Mesendoderm (in vitro differentiated cells): ENCODE measurements around the gene FAM3D.
A peak's percentile ranks its signal among the peaks of the same experiment; 100 is the strongest.

Source experiments
- DNase-seq: peaks from one replicate; pipeline ENCODE4 v3.0.0; 2013
- H2AK5ac ChIP-seq: 2 replicates; pipeline ENCODE4 v1.6.1; 2013; ENCODE audit warnings: low read length, inconsistent platforms
- H2BK120ac ChIP-seq: 2 replicates; pipeline ENCODE4 v1.6.1; 2013; ENCODE audit warnings: low read depth, mild to moderate bottlenecking, low read length, moderate library complexity, mixed read lengths
- H2BK15ac ChIP-seq: replicated peaks from 2 replicates; pipeline ENCODE4 v1.6.1; 2013; ENCODE audit warnings: low read depth, mild to moderate bottlenecking, moderate library complexity
- H2BK5ac ChIP-seq: 2 replicates; pipeline ENCODE4 v1.6.1; 2013; ENCODE audit warnings: low read length, inconsistent platforms
- H3K18ac ChIP-seq: 2 replicates; pipeline ENCODE4 v1.6.1; 2013; ENCODE audit warnings: mild to moderate bottlenecking, low read length, mixed read lengths
- H3K23ac ChIP-seq: one replicate; pipeline ENCODE4 v1.6.1; 2013; ENCODE audit warnings: low read length
- H3K27ac ChIP-seq: 2 replicates; pipeline ENCODE4 v1.5.1; 2013; ENCODE audit warnings: low read depth, mild to moderate bottlenecking, inconsistent platforms, low read length, moderate library complexity
- H3K27me3 ChIP-seq: 2 replicates; pipeline ENCODE4 v1.6.1; 2013; ENCODE audit warnings: low read length, control low read depth, mild to moderate bottlenecking, inconsistent platforms; ENCODE audit not compliant: insufficient read depth, poor library complexity
- H3K36me3 ChIP-seq: 2 replicates; pipeline ENCODE4 v1.6.1; 2013; ENCODE audit warnings: low read length, inconsistent platforms; ENCODE audit not compliant: control insufficient read depth, insufficient read depth
- H3K4ac ChIP-seq: one replicate; pipeline ENCODE4 v1.6.1; 2013; ENCODE audit warnings: low read depth, mild to moderate bottlenecking, low read length, moderate library complexity
- H3K4me1 ChIP-seq: 2 replicates; pipeline ENCODE4 v1.6.1; 2013; ENCODE audit warnings: low read depth, low read length, inconsistent platforms; ENCODE audit not compliant: control insufficient read depth
- H3K4me2 ChIP-seq: 2 replicates; pipeline ENCODE4 v1.6.1; 2013; ENCODE audit warnings: low read length
- H3K4me3 ChIP-seq: 2 replicates; pipeline ENCODE4 v1.5.1; 2013; ENCODE audit warnings: mild to moderate bottlenecking, low read length
- H3K56ac ChIP-seq: one replicate; pipeline ENCODE4 v1.6.1; 2013; ENCODE audit warnings: low read length
- H3K79me1 ChIP-seq: 2 replicates; pipeline ENCODE4 v1.6.1; 2013; ENCODE audit warnings: low read length, inconsistent platforms
- H3K79me2 ChIP-seq: 2 replicates; pipeline ENCODE4 v1.6.1; 2013; ENCODE audit warnings: mild to moderate bottlenecking, low read length; ENCODE audit not compliant: control insufficient read depth, insufficient read depth
- H3K9ac ChIP-seq: 2 replicates; pipeline ENCODE4 v1.6.1; 2013; ENCODE audit warnings: low read length, inconsistent platforms
- H4K5ac ChIP-seq: one replicate; pipeline ENCODE4 v1.6.1; 2013; ENCODE audit warnings: low read length
- H4K8ac ChIP-seq: one replicate; pipeline ENCODE4 v1.6.1; 2013; ENCODE audit warnings: low read depth, mild to moderate bottlenecking, control low read depth, low read length, moderate library complexity
- WGBS: extraction: QIAGEN DNeasy Blood & Tissue Kit; methylation state at CpG from one replicate; pipeline ENCODE4 v1.1.7; 2013; ENCODE audit warnings: low lambda C conversion rate, missing lambda C conversion rate; ENCODE audit not compliant: insufficient coverage; ENCODE audit errors: extremely low coverage; 5-methylcytosine and 5-hydroxymethylcytosine counted together

The FAM3D gene

DNA sequence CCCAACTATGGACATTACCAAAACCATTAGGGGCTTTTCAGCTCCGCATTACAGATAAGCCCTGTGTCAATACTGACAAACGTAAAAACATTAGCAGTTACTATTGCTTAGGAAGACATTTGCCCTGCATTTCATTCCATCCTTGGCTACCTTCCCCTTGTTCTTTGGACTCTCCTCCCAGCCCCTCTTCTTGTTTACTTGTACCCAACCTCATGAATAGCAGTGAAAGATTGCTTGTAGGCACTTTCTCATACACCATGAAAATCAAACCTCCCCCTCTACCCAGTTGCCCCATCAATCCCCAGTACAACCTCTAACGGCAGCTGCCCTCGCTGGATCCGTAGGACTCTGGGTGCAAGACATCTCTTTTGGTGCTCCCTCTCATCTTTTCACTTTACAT lies 72.5 kb downstream of the FAM3D start:
- Histone ChIP-seq H3K27me3 (no peaks in the 10 kb centered on the region), H3K18ac (no peak overlapping the region), H3K23ac (no peak overlapping the region), H2BK120ac (no peak overlapping the region), H3K4me1 (no peaks in the 10 kb centered on the region), H4K8ac (no peak overlapping the region), H2BK5ac (no peak overlapping the region), H2AK5ac (no peak overlapping the region), H4K5ac (no peak overlapping the region), H3K27ac (no peak overlapping the region), H3K4me2 (no peak overlapping the region), H3K56ac (no peak overlapping the region), H3K4ac (no peak overlapping the region), H3K79me1 (no peaks in the 10 kb centered on the region), H2BK15ac (no peak overlapping the region), H3K4me3 (no peak overlapping the region), H3K9ac (no peak overlapping the region), H3K36me3 (no peaks in the 10 kb centered on the region), H3K79me2 (no peaks in the 10 kb centered on the region)
- WGBS = no CpG with 5 or more reads among the region's 5 CpGs
- DNase-seq = no peak

DNA sequence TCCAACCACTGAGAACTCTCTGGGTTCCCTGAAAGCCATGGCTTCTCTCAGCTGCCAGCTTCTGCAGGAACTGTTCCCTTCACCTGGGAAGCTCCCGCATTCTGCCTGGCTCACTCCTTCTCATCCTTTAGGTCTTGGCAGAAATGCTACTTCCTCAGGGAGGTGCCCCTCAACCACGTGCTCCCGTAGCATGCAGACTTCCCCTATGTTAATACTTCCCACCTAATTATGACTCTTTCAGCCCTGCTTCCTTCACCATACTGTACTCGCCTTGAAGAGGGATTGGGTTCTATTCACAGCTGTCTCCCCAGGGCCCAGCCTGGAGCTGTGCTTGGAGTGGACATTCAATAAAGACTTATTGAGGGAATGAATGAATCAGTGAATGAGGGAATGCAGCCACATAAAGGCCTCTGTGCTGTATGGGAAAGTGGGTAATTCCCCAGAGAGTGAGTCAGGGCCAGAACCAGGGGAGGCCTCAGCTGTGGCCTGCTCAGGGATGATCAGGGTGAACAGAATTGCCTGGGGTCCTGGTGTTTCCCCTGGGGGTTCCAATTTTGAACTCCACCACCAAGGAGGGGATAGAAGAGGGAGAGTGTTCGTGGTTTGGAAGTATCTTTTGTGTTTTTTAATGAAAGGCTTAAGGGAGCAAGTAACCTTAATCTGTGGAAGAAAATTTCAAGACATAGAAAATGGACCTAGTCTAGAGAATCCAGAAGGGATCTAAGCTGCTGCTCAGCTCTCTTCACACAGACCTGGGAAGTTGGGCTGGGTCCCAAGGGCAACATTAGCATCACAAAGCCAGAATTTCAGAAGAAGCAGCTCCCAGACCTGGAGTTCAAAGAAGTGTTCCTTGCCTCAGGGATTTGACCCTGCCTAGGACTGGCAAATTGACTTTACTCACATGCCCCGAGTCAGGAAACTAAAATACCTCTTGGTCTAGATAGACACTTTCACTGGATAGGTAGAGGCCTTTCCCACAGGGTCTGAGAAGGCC lies 74.8 kb downstream of the FAM3D start:
- Histone ChIP-seq H2AK5ac (no peak overlapping the region), H3K4me3 (no peak overlapping the region), H3K36me3 (no peaks in the 10 kb centered on the region), H2BK5ac (no peak overlapping the region), H3K4ac (no peak overlapping the region), H3K23ac (no peak overlapping the region), H2BK120ac (no peak overlapping the region), H2BK15ac (no peak overlapping the region), H3K56ac (no peak overlapping the region), H3K27me3 (peaks cover 4% of the 10 kb centered on the region), H4K5ac (no peak overlapping the region), H3K4me2 (no peak overlapping the region), H3K27ac (no peak overlapping the region), H4K8ac (no peak overlapping the region), H3K4me1 (no peaks in the 10 kb centered on the region), H3K79me1 (no peaks in the 10 kb centered on the region), H3K79me2 (no peaks in the 10 kb centered on the region), H3K18ac (no peak overlapping the region), H3K9ac (no peak overlapping the region)
- no peak for DNase-seq
- no CpG with 5 or more reads among the region's 6 CpGs for WGBS

DNA sequence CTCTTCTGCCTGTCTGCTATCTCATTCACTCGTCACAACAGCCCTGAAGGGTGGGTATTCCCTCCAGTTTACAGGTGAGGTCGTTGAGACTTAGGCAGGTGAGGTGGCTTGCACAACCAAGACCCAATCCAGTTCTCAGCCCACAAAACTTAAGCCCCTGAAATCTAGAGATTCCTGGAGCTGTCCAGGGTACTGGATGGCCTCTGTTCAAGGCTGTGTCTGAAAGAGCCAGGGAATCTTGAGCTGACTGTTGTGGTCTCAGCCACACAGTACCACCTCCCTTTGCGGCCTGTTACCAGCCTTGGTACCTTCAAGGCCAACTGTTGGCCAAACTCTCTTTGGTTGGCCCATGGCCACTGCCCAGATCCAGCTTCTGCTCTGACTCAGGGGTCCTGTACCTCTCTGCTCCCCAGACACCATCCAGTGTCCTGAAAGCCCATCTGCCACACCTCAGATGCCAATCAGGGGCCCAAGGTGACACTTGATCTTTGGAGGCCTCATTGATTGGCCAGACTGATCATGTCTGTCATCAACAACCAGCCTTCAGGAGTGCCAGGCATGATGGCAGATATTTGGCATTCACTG lies 78.5 kb downstream of the FAM3D start:
- Histone ChIP-seq H3K23ac (no peak overlapping the region), H4K8ac (no peak overlapping the region), H2BK120ac (no peak overlapping the region), H3K79me1 (no peaks in the 10 kb centered on the region), H3K4ac (no peak overlapping the region), H2BK15ac (no peak overlapping the region), H3K79me2 (no peaks in the 10 kb centered on the region), H2AK5ac (no peak overlapping the region), H3K27me3 (peaks cover 19% of the 10 kb centered on the region), H3K4me3 (no peak overlapping the region), H3K4me2 (no peak overlapping the region), H3K36me3 (no peaks in the 10 kb centered on the region), H3K18ac (no peak overlapping the region), H3K27ac (no peak overlapping the region), H3K56ac (no peak overlapping the region), H3K4me1 (no peaks in the 10 kb centered on the region), H2BK5ac (no peak overlapping the region), H4K5ac (no peak overlapping the region), H3K9ac (no peak overlapping the region)
- WGBS = no CpG with 5 or more reads among the region's 3 CpGs
- peak; percentile 76 for DNase-seq

DNA sequence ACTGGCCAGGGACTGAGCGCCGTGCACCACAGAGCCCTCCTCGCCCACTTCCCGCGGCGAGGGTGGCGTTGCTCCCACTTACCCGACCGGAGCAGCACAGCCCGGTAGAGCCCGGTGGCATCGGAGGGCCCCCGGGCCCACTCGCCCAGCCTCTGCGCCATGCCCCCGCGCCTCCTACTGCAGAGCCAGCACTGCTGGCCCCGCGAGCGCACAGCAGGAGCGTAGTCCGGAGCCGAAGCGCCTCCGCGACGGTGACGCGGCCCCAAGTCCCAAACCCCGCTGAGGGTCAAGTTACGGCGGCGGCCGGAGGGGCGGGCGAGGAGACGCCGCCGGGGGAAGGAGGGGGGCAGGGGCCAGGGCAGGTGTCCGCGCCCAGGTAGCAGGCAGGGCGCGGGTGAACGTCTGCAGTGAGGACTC lies 79.8 kb downstream of the FAM3D start:
- H2AK5ac ChIP-seq = no peak overlapping the region
- peak overlapping the region; percentile 81 for H3K23ac ChIP-seq
- H4K5ac ChIP-seq = no peak overlapping the region
- no peaks in the 10 kb centered on the region for H3K4me1 ChIP-seq
- H3K27me3 ChIP-seq = peaks cover 19% of the 10 kb centered on the region
- no peak overlapping the region for H3K27ac ChIP-seq
- H3K36me3 ChIP-seq = no peaks in the 10 kb centered on the region
- H3K4me3 ChIP-seq = no peak overlapping the region
- H2BK15ac ChIP-seq = no peak overlapping the region
- WGBS = no CpG with 5 or more reads among the region's 44 CpGs
- peak overlapping the region; percentile 37 for H3K4me2 ChIP-seq
- H2BK120ac ChIP-seq = no peak overlapping the region
- H2BK5ac ChIP-seq = no peak overlapping the region
- H3K4ac ChIP-seq = no peak overlapping the region
- no peak overlapping the region for H3K56ac ChIP-seq
- no peaks in the 10 kb centered on the region for H3K79me2 ChIP-seq
- H3K79me1 ChIP-seq = no peaks in the 10 kb centered on the region
- no peak overlapping the region for H3K18ac ChIP-seq
- no peak overlapping the region for H3K9ac ChIP-seq
- peak; percentile 62 for DNase-seq
- no peak overlapping the region for H4K8ac ChIP-seq

DNA sequence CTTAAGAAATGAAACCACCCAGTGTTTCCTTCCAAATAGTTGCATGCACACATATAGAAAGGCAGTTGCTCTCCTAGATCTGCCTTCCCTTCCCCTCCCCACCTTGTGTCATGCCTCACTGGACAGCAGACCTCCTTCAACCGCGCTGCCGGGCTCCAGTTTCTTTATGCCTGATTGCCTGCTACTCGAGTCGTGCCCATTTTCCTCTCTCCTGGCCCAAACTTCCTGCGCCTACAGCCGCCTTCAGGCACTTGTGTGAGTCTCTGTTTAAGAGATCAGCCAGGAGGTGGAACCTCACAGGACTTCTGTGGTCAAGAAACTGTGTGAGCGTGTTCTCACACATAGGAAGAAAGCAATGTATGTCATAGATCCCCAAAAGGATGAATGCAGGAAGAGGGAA lies 80.6 kb downstream of the FAM3D start:
- H2BK120ac ChIP-seq = no peak overlapping the region
- H3K27me3 ChIP-seq = peaks cover 19% of the 10 kb centered on the region
- DNase-seq = no peak
- H3K27ac ChIP-seq = no peak overlapping the region
- no CpG with 5 or more reads among the region's 8 CpGs for WGBS
- no peak overlapping the region for H2BK5ac ChIP-seq
- H2AK5ac ChIP-seq = no peak overlapping the region
- no peak overlapping the region for H2BK15ac ChIP-seq
- H3K18ac ChIP-seq = no peak overlapping the region
- no peak overlapping the region for H3K56ac ChIP-seq
- no peaks in the 10 kb centered on the region for H3K36me3 ChIP-seq
- H3K4ac ChIP-seq = no peak overlapping the region
- H3K79me2 ChIP-seq = no peaks in the 10 kb centered on the region
- H3K4me2 ChIP-seq = no peak overlapping the region
- H3K4me1 ChIP-seq = peaks cover 2% of the 10 kb centered on the region
- no peak overlapping the region for H3K23ac ChIP-seq
- H3K79me1 ChIP-seq = no peaks in the 10 kb centered on the region
- H3K9ac ChIP-seq = no peak overlapping the region
- H4K8ac ChIP-seq = no peak overlapping the region
- no peak overlapping the region for H3K4me3 ChIP-seq
- H4K5ac ChIP-seq = no peak overlapping the region
